HG02973 (cell line): Measurements from ENCODE around the gene ERCC2.

Experiments
- ATAC-seq: cut with Tn5 transposase; IDR thresholded peaks from one replicate; pipeline ENCODE4 v1.9.1; 2021; ENCODE audit warnings: moderate library complexity; ENCODE audit not compliant: unreplicated experiment

ERCC2 gene

DNA sequence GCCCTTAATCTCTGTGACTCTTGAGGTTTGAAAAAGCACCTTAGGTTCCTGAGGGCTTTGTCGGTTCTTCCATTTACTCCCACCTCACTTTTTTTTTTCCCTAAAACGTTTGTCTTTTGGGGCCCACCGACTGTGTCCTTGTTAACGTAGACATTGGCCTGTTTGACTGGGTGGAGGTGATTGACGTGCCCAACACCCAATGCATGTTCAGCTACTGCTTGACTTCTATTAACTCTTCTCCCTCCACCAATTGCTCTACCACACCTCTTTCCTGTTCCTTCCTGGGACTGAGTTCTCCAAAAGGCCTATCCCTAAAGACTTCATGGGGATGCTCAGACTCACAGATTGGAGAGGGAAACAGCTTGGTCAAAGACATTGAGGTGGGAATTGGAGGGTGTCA is 65.0 kb downstream of the ERCC2 start:
- ATAC-seq, result no peak

DNA sequence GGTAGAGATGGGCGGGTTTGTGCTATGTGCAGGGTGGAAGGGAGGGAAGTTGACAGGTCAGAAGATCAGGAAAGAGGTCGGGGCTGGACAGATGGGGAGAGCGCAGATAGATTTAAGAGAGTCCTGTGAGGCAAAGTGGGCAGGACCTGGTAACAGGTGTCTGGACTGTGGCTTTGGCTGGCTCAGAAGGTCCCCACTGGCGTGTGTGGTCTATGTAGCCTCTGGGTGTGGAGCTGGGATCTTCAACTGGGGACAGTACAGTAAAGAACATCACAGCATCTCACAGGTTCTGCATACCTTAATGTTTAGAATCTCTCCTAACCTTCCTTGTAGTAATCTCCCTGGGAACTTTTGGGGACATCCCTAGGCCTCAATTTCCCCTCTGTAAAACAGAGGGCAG is 65.4 kb downstream of the ERCC2 start:
- no peak for ATAC-seq

DNA sequence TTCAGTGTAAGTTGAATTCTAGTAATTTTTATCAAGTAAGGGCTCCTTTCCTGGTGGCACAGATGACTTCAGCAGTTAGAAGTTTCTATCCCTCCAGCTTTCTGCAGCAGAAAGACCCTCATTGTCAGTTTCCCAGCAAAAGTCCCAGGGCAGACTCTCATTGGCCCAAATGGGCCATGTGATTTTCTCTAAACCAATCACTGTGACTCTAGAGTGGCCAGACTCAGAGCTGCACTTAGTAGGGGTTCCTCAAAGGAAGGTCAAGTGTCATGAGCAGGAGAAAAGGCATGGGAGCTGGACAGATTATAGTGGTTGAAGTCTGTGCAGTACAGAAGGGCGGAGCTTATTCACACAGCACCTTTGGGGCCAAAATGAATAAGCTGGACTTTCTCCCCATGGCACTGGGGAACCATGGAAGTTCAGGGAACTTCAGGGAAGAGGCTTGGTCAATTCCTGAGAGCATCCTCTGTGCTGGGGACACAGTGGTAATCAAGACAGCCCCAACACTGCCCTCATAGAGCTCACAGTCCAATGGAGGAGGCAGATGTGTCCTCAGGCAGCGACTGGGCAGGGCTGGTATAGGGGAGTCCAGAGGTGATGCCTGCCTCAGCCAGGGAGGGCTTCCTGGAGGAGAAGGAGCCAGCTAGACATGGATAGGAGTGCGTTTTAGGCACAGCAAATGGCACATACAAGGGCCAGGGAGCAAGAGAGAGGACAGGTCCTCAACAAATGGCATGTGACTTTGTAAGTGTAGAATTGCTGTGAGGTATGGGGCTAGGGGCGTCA is 66.0 kb downstream of the ERCC2 start:
- ATAC-seq, result no peak

DNA sequence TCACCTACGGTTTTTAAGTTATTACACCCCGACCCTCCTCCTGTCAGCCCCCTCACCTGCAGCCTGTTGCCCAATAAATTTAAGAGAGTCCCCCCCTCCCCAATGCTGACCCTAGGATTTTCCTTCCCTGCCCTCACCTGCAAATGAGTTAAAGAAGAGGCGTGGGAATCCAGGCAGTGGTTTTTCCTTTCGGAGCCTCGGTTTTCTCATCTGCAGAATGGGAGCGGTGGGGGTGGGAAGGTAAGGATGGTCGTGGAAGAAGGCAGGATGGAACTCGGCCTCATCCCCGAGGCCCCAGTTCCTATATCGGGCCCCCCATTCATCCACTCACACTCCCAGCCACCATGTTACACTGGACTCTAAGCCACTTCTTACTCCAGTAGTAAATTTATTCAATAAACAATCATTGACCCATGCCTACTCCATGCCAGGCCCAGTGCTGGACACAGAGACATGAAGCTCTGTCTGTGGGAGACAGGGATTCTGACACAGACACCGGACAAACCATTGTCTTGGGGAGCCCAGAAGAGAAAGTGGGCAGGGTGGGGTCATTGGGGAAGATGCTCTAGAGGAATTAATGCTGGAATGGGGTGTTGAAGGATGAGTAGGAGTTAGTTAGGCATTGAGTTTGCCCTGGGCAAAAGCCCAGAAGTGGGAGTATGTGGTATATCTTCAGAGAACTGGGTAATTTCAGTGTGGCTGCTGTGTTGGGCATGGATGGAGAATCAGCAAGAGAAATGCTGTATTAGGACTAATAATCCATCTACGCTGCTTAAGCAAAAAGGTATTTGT is 66.9 kb downstream of the ERCC2 start:
- ATAC-seq, result no peak

DNA sequence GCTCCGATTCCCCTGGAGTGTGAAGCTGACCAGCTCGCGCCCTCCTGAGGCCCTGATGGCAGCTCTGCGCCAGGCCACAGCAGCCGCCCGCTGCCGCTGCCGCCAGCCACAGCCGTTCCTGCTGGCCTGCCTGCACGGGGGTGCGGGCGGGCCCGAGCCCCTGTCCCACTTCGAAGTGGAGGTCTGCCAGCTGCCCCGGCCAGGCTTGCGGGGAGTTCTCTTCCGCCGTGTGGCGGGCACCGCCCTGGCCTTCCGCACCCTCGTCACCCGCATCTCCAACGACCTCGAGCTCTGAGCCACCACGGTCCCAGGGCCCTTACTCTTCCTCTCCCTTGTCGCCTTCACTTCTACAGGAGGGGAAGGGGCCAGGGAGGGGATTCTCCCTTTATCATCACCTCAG is 68.0 kb downstream of the ERCC2 start:
- ATAC-seq, result no peak
